Small intestine (tissue), 7 donors: ENCODE measurements around the gene EEF1A2. TPM values are rescaled to one million over a fixed set of nuclear protein-coding genes. Genes with fewer than 3 reads are reported as not detected.

ENCODE experiments used
- DNase-seq, 2 donors: peaks; one replicate each; pipeline versions ENCODE4 v3.0.0 to v3.0.0-alpha.2; 2013
- FAIRE-seq: peaks from 2 replicates; lab custom pipeline; 2012; peaks lifted over from hg19 to GRCh38; lab: Jason Lieb, UNC
- H3K27ac ChIP-seq, 3 donors: one replicate each; pipeline ENCODE4 v1.5.1; 2013; ENCODE audit warnings: low read length in 2 of 3, mild to moderate bottlenecking in 2 of 3, control low read depth in 1 of 3, inconsistent platforms in 1 of 3, low read depth in 1 of 3, moderate library complexity in 1 of 3
- H3K27me3 ChIP-seq, 3 donors: one replicate each; pipeline ENCODE4 v1.6.1; 2013; ENCODE audit warnings: low read length in 3 of 3, inconsistent platforms in 1 of 3; ENCODE audit not compliant: control insufficient read depth in 3 of 3, insufficient read depth in 3 of 3
- H3K36me3 ChIP-seq, 3 donors: one replicate each; pipeline ENCODE4 v1.6.1; 2013; ENCODE audit warnings: low read length in 3 of 3, inconsistent platforms in 1 of 3, low read depth in 1 of 3, mild to moderate bottlenecking in 1 of 3, moderate library complexity in 1 of 3; ENCODE audit not compliant: control insufficient read depth in 3 of 3, insufficient read depth in 2 of 3
- H3K4me1 ChIP-seq, 3 donors: one replicate each; pipeline ENCODE4 v1.6.1; 2013; ENCODE audit warnings: low read length in 2 of 3, inconsistent platforms in 1 of 3, low read depth in 1 of 3, mild to moderate bottlenecking in 1 of 3, moderate library complexity in 1 of 3; ENCODE audit not compliant: control insufficient read depth in 3 of 3, insufficient read depth in 2 of 3
- H3K4me3 ChIP-seq, 3 donors: one replicate each; pipeline ENCODE4 v1.5.1; 2013; ENCODE audit warnings: low read length in 3 of 3, control low read depth in 1 of 3, inconsistent platforms in 1 of 3, low read depth in 1 of 3, mild to moderate bottlenecking in 1 of 3, moderate library complexity in 1 of 3
- H3K9me3 ChIP-seq, 2 donors: one replicate each; pipeline ENCODE4 v1.6.1; 2013; ENCODE audit warnings: low read depth in 1 of 2, low read length in 1 of 2; ENCODE audit not compliant: control insufficient read depth in 2 of 2, insufficient read depth in 1 of 2
- WGBS, 3 donors: extraction: QIAGEN DNeasy Blood & Tissue Kit; methylation state at CpG; one replicate each; pipeline ENCODE4 v1.1.7; 2013; 5-methylcytosine and 5-hydroxymethylcytosine counted together
- polyA plus RNA-seq, 4 donors: library from polyadenylated mRNA; stranded (reverse) in 3 of 4; unstranded in 1 of 4; fragments of 200-250 nt in 3 of 4; fragments of 120-200 nt in 1 of 4; gene quantifications; one replicate each; pipeline versions ENCODE4 v1.2.1 to v1.2.3, GENCODE V29; 2013
- donor health status: healthy with polysubstance abuse.
- donor health status: control.
- donor health status: control.
- donor health status: Bipolar disorder and iron deficiency.
- donor health status: healthy.

EEF1A2 gene
- polyA plus RNA-seq, 4 donors = 3.1 to 18.6 (median 9.7) TPM

- Histone ChIP-seq H3K9me3 (no peaks in the 10 kb centered on the region), H3K27me3 (peaks cover 0 to 4% (median 4%) of the 10 kb centered on the region in 3 donors), H3K36me3 (no peaks in the 10 kb centered on the region), H3K4me3 (no peak overlapping the region), H3K27ac (no peak overlapping the region), H3K4me1 (no peaks in the 10 kb centered on the region)
- WGBS, 3 donors = 73 to 83% (median 81%) methylated on average over 15 of the region's 15 CpGs
- no peak for DNase-seq
- FAIRE-seq = no peak
Measured at GRCh38 chr20:63445075-63445734, 53.7 kb downstream of the EEF1A2 start.

- Histone ChIP-seq H3K4me1 (no peaks in the 10 kb centered on the region), H3K9me3 (no peaks in the 10 kb centered on the region), H3K27me3 (peaks cover 0 to 4% (median 4%) of the 10 kb centered on the region in 3 donors), H3K27ac (no peak overlapping the region), H3K4me3 (no peak overlapping the region), H3K36me3 (no peaks in the 10 kb centered on the region)
- DNase-seq = no peak
- WGBS, 3 donors = 88 to 94% (median 91%) methylated on average over 22 to 24 of the region's 24 CpGs
- FAIRE-seq = no peak
Measured at GRCh38 chr20:63444548-63444947, 54.3 kb downstream of the EEF1A2 start.

GRCh38 chr20:63443606-63444395 is 55.1 kb downstream of the EEF1A2 start:
- DNase-seq (no peak), FAIRE-seq (no peak)
- Histone ChIP-seq H3K9me3 (no peaks in the 10 kb centered on the region), H3K36me3 (no peaks in the 10 kb centered on the region), H3K4me3 (no peak overlapping the region), H3K27ac (no peak overlapping the region), H3K27me3 (peaks cover 0 to 4% (median 0%) of the 10 kb centered on the region in 3 donors), H3K4me1 (no peaks in the 10 kb centered on the region)
- 86 to 91% (median 90%) methylated on average over 24 to 25 of the region's 25 CpGs for WGBS, 3 donors

DNA sequence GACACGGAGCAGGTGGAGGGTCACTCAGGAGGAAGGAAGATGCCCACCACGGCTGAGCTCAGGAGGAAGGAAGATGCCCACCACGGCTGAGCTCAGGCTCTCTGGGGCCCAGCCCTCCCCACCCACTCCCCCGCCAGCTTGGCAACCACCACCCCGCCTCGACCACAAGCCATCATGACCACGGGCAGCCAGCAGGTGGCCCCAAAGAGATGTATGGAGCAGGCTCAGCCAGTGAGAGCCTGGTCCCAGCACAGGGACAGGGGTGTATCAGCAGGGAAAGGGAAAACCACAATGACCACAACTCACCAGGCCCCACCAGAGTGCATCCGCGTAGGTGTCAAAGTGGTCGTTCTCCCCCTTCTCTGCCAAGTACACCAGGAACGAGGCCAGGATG is 56.8 kb downstream of the EEF1A2 start:
- Histone ChIP-seq H3K4me3 (no peak overlapping the region), H3K4me1 (no peaks in the 10 kb centered on the region), H3K36me3 (no peaks in the 10 kb centered on the region), H3K27me3 (no peaks in the 10 kb centered on the region), H3K27ac (no peak overlapping the region), H3K9me3 (no peaks in the 10 kb centered on the region)
- 24 to 37% (median 36%) methylated on average over 9 to 11 of the region's 11 CpGs for WGBS, 3 donors
- peak; percentile 26 to 31 for DNase-seq
- no peak for FAIRE-seq

DNA sequence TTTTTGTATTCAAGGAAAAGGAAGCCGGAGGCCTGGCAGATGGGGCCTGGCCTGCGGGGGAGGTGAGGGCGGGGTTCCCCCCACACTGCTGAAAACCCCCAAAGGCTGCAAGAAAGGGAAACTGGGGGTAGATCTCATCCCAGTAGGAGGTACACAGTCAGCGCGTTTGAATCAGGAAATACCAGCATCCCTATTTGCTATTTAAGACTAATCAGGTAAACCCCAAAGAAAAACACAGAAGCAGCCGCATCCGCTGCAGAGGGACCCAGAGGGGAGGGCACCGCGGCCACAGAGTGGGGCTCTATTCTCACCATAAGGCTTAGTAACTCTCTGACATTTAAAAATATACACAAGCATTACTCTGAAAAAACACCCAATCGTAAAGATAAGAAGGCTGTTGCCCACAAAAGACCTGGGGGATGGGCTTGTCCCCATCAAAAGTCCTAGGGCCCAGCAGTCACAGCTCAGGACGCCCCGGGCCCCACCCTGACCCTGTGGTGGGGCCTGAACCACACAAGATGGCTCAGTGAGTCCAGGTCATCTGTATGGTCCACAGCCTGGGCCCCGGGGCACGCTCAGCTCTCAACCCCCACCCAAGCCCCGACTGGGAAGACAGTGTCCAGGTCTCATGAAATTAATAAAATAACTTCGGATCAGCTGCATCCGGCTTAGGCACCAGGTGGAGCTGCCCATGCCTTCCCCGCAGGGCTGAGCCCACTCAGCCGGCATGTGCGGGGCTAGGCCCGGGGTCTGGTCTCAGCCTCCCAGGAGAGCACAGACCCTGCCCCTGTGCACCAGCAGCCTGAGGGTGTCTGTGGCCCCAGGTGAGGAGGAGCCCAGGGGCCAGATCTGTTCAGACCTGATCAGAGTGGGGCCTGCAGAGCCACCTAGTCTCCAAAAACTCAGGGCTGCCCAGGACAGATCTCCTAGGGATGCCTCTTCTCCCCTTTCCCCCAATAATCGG is 57.5 kb downstream of the EEF1A2 start:
- DNase-seq = no peak
- FAIRE-seq = no peak
- 38 to 49% (median 41%) methylated on average over 21 to 22 of the region's 22 CpGs for WGBS, 3 donors

DNA sequence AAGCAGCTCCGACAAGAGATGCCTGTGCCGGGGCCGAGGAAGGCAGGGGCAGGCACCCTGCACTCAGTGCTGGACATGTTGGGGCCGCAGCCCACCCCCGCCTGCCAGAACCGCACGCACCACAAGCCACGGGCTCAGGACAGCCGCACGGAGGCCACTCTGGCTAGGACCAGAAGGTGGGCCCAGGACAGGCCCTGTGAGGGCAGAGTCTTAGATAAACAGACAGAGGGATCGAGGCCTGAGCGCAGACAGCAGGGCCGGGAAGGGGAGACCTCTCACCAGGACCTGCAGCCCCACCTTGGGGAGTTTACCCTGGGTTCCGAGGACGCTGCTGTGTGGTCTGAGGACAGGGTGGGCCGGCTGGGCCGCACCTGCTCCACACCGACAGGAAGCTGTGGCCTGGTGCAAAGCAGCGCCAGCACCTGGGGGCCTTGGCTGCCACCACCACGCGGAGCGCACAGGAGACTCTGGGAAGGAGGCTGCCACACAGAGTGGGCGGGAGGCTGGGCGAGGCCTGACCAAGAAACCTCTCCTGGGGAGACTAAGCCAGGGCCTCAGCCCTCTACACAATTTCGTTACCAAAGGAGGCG is 58.4 kb downstream of the EEF1A2 start:
- DNase-seq (no peak), FAIRE-seq (no peak)
- WGBS, 3 donors = 69 to 78% (median 77%) methylated on average over 26 of the region's 26 CpGs
- Histone ChIP-seq H3K4me1 (no peaks in the 10 kb centered on the region), H3K27ac (no peak overlapping the region), H3K9me3 (no peaks in the 10 kb centered on the region), H3K36me3 (no peaks in the 10 kb centered on the region), H3K4me3 (no peak overlapping the region), H3K27me3 (no peaks in the 10 kb centered on the region)

More for the DNA sequence above, 57.5 kb downstream of the EEF1A2 start:
- Histone ChIP-seq H3K36me3 (no peaks in the 10 kb centered on the region), H3K4me3 (no peak overlapping the region), H3K9me3 (no peaks in the 10 kb centered on the region), H3K4me1 (no peaks in the 10 kb centered on the region), H3K27me3 (no peaks in the 10 kb centered on the region), H3K27ac (no peak overlapping the region)

DNA sequence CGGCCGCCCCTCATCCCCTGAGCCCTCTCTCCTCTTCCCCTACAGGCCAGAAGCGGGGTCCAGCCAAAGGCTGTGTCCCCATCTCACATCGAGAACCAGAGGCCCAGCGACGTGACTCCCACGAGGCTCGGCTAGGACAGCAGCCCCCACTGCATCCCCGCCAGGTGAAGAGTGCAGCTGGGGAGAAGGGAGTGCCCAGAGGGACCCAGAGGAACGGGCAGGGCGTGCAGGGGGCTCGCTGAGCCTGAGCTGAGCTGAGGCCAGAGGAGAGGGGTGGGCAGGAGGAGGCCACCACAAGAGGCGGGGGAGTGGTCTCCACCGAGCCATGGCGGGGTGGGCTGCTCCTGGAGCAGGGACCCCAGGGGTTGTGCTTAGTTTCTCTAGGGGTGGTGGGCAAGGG is 59.0 kb downstream of the EEF1A2 start:
- FAIRE-seq = no peak
- H3K9me3 ChIP-seq = no peaks in the 10 kb centered on the region
- H3K27me3 ChIP-seq = peaks cover 0 to 2% (median 0%) of the 10 kb centered on the region in 3 donors
- no peaks in the 10 kb centered on the region for H3K36me3 ChIP-seq
- no peak overlapping the region for H3K4me3 ChIP-seq
- WGBS, 3 donors = 77 to 87% (median 83%) methylated on average over 11 to 15 of the region's 15 CpGs
- no peaks in the 10 kb centered on the region for H3K4me1 ChIP-seq
- no peak for DNase-seq
- no peak overlapping the region for H3K27ac ChIP-seq

GRCh38 chr20:63438121-63438520 is 60.8 kb downstream of the EEF1A2 start:
- no peaks in the 10 kb centered on the region for H3K36me3 ChIP-seq
- peaks cover 0 to 3% (median 0%) of the 10 kb centered on the region in 3 donors for H3K27me3 ChIP-seq
- H3K4me3 ChIP-seq = no peak overlapping the region
- no peak for FAIRE-seq
- H3K4me1 ChIP-seq = no peaks in the 10 kb centered on the region
- 64 to 84% (median 74%) methylated on average over 11 to 12 of the region's 12 CpGs for WGBS, 3 donors
- H3K9me3 ChIP-seq = no peaks in the 10 kb centered on the region
- no peak for DNase-seq
- no peak overlapping the region for H3K27ac ChIP-seq
